Transverse colon (tissue), 4 donors: ENCODE measurements around the gene HAX1.

ENCODE experiments used
- CTCF ChIP-seq, 5 experiments: fragments of 200-600 bp in 3 of 5; fragments of 450-650 bp in 2 of 5; sonication (generic) in 3 of 5; IDR thresholded peaks; 1 replicate in 2 of 5; 2 replicates in 3 of 5; pipeline ENCODE4 v1.5.1; 2016 to 2017; ENCODE audit warnings: antibody characterized with exemption in 5 of 5, inconsistent platforms in 3 of 5, mild to moderate bottlenecking in 2 of 5, moderate library complexity in 1 of 5
- EP300 ChIP-seq: sonication (generic); formaldehyde crosslinking; IDR thresholded peaks from one replicate; pipeline ENCODE4 v1.6.1; 2017; ENCODE audit warnings: antibody characterized with exemption, low read depth
- POLR2A ChIP-seq: fragments of 450-650 bp; IDR thresholded peaks from one replicate; pipeline ENCODE4 v1.6.1; 2016; ENCODE audit warnings: antibody characterized with exemption, mild to moderate bottlenecking, moderate library complexity
- POLR2AphosphoS5 ChIP-seq, 3 donors: sonication (generic); formaldehyde crosslinking; IDR thresholded peaks; one replicate each; pipeline ENCODE4 v1.6.1; 2016; ENCODE audit warnings: antibody characterized with exemption in 3 of 3

- TF ChIP-seq CTCF (IDR thresholded peaks at IDR 0.05) = no peak
- no peak for TF ChIP-seq POLR2A
- TF ChIP-seq EP300 = no peak
- no peak for TF ChIP-seq POLR2AphosphoS5 (IDR thresholded peaks at IDR 0.05)
These were observed 33.7 kb downstream of the HAX1 start for GRCh38 chr1:154306151-154306550.
